ENCODE data around the gene NANS. TPM values are rescaled to one million over a fixed set of nuclear protein-coding genes. Genes with fewer than 3 reads are reported as not detected.
"Not testable (repeated sequence)": the region's sequence is repeated elsewhere in the genome, so short reads cannot be mapped to it uniquely, and the experiment has no call there.

NANS gene
- total RNA-seq, 1 donor from 2014 or later = 35.6 TPM

- peak; percentile 42 for ATAC-seq
Observed at GRCh38 chr9:98101868-98102273, 45.3 kb downstream of the NANS start.

- ATAC-seq = no peak
Observed at GRCh38 chr9:98104445-98104881, 47.9 kb downstream of the NANS start.

GRCh38 chr9:98105006-98105405, 48.5 kb downstream of the NANS start:
- no peak for ATAC-seq

GRCh38 chr9:98107926-98108325, 51.4 kb downstream of the NANS start:
- no peak for ATAC-seq

- ATAC-seq = peak; percentile 29
Observed at GRCh38 chr9:98108531-98109031, 52.0 kb downstream of the NANS start.

- ATAC-seq = no peak
Observed at GRCh38 chr9:98109052-98109451, 52.5 kb downstream of the NANS start.

- ATAC-seq = not testable (repeated sequence)
Observed at GRCh38 chr9:98117097-98117496, 60.6 kb downstream of the NANS start.

- ATAC-seq = peak; percentile 65
Observed at GRCh38 chr9:98117984-98118639, 61.6 kb downstream of the NANS start.

GRCh38 chr9:98118640-98119601, 62.4 kb downstream of the NANS start, which contains the start of gene TRIM14:
Gene TRIM14, minus strand, starts transcription at chr9:98119222. Its CDS starts 34 bp downstream, at chr9:98119188.
- ATAC-seq = peak; percentile 68

- ATAC-seq = no peak
Observed at GRCh38 chr9:98120476-98120875, 63.9 kb downstream of the NANS start.

GRCh38 chr9:98121058-98121457, 64.5 kb downstream of the NANS start:
- peak; percentile 71 for ATAC-seq

GRCh38 chr9:98124091-98124490, 67.6 kb downstream of the NANS start:
- not testable (repeated sequence) for ATAC-seq

- no peak for ATAC-seq
Observed at GRCh38 chr9:98124637-98125426, 68.3 kb downstream of the NANS start.

GRCh38 chr9:98127226-98127625, 70.7 kb downstream of the NANS start:
- no peak for ATAC-seq

GRCh38 chr9:98128316-98128715, 71.8 kb downstream of the NANS start:
- ATAC-seq = no peak

GRCh38 chr9:98129451-98129881, 72.9 kb downstream of the NANS start:
- ATAC-seq = peak; percentile 49

GRCh38 chr9:98130060-98130459, 73.5 kb downstream of the NANS start:
- ATAC-seq = not testable (repeated sequence)

- ATAC-seq = no peak
Observed at GRCh38 chr9:98130576-98131228, 74.2 kb downstream of the NANS start.

- no peak for ATAC-seq
Observed at GRCh38 chr9:98132158-98132557, 75.6 kb downstream of the NANS start.
